Measurements from ENCODE around the gene MAP3K15. TPM values are rescaled to one million over a fixed set of nuclear protein-coding genes. Genes with fewer than 3 reads are reported as not detected.

Gene MAP3K15
- total RNA-seq, 4 donors from 2014 or later, result not detected

DNA sequence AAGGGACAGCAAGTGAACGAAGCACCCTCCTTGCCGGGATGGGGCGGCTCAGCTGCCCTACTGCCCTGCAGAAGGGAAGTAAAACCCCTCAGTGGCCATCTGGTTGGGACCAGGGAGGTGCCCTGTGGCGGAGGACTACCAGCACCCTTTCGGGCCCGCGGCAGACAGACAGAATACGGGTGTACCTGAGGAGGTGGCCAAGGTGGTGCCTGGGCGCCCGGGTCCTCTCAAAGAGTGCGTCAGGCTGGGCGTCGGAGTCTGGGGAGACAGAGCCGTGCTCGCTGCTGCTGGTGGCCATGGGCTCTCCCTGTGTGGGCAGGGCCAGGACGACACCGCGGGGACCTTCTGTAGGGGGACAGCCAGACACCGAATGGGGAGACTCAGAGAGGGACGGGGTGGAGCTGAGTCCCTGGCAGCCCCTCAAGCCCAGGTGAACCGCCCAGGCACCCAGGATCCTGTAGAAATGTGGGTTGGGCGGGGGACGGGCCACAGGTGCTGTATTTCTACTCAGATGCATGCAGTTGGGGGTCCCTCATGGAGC lies 141.9 kb downstream of the MAP3K15 start:
- Histone ChIP-seq H3K4me1 (peaks cover 0 to 10% (median 0%) of the 10 kb centered on the region in 3 donors), H3K36me3 (no peaks in the 10 kb centered on the region), H3K4me3 (peak overlapping the region in 2 of 4 donors; percentile 34 to 61), H3K27me3 (no peaks in the 10 kb centered on the region), H3K9me3 (no peaks in the 10 kb centered on the region), H3K27ac (no peak overlapping the region)
- intact Hi-C loops (cut with DNase I), result no loop called here
- TF ChIP-seq POLR2A (IDR thresholded peaks at IDR 0.05) (no peak), CTCF (IDR thresholded peaks at IDR 0.05) (no peak)
- DNase-seq, result no peak
- 44 to 46% methylated on average over 9 to 15 of the region's 23 CpGs for WGBS, 2 donors

DNA sequence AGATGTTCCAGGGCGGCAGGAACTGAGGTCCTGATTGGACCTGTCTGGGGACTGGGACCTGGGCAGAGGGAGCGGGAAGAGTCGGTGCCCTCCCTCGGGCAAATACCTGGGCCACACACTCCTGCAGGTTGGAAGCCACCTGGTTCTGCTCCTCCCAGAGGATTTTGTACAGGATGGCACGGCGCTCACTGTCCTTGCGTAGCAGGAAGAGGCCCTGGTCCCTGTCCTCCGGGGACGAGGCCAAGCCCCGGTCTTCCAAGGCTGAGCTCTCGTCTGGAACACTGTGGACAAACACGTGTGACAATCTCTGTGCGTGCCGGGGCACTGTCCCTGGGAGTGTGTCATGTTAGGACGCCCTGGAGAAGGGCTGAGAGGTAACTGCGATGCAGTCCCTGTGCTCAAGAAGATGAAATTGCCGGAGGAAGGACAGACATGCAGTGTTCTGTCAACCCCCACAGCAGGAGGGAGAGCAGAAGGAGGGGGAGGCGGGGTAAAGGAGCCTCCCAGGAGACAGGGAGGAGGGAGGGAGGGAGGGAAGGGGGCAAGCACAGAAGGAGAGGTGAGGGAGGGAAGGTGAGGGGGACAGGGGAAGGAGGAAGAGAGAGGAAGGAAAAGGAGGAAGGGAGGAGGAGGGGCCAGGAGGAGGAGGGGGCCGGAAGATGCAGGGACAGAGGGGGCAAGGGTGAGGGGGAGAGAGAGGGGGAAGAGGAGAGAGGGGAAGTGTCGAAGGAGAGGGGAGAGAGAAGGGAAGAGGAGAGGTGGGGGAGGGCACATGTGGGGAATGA lies 142.6 kb downstream of the MAP3K15 start:
- H3K9me3 ChIP-seq, result no peaks in the 10 kb centered on the region
- no peaks in the 10 kb centered on the region for H3K27me3 ChIP-seq
- no peak for DNase-seq
- intact Hi-C loops (cut with DNase I), result no loop called here
- H3K36me3 ChIP-seq, result no peaks in the 10 kb centered on the region
- 6 to 23% methylated on average over 2 to 6 of the region's 20 CpGs for WGBS, 2 donors
- H3K4me3 ChIP-seq, result peak overlapping the region; percentile 13 to 61 (median 34)
- no peak for TF ChIP-seq POLR2A (IDR thresholded peaks at IDR 0.05)
- no peak for TF ChIP-seq CTCF (IDR thresholded peaks at IDR 0.05)
- H3K27ac ChIP-seq, result no peak overlapping the region
- peaks cover 0 to 10% (median 0%) of the 10 kb centered on the region in 3 donors for H3K4me1 ChIP-seq

DNA sequence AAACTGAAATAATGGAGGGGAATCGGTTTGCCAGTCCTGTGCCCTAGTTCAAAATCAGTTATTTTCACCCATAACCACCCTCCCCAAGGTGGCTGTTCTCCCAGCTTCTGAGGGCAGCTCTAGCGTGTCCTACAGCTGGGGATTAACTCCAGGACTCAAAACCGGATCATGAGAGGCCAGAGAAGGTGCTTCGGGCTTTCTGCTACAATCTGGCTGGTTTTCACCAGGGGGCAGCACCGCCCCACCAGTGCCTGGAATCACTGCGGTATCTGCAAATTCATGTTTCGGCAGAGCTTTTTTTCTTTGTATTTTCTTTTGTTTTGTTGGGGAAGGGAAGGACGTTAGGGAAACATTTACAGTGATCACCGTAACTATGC lies 143.2 kb downstream of the MAP3K15 start:
- Histone ChIP-seq H3K9me3 (no peaks in the 10 kb centered on the region), H3K36me3 (no peaks in the 10 kb centered on the region), H3K4me1 (peaks cover 0 to 10% (median 0%) of the 10 kb centered on the region in 3 donors), H3K27me3 (no peaks in the 10 kb centered on the region), H3K27ac (no peak overlapping the region), H3K4me3 (peak overlapping the region; percentile 13 to 61 (median 34))
- 4 to 20% methylated on average over 4 to 7 of the region's 9 CpGs for WGBS, 2 donors
- intact Hi-C loops (cut with DNase I), result no loop called here
- no peak for DNase-seq
- TF ChIP-seq CTCF (IDR thresholded peaks at IDR 0.05) (peak in 5 of 6 experiments; percentile 42 to 59 (median 55)), POLR2A (IDR thresholded peaks at IDR 0.05) (no peak)

DNA sequence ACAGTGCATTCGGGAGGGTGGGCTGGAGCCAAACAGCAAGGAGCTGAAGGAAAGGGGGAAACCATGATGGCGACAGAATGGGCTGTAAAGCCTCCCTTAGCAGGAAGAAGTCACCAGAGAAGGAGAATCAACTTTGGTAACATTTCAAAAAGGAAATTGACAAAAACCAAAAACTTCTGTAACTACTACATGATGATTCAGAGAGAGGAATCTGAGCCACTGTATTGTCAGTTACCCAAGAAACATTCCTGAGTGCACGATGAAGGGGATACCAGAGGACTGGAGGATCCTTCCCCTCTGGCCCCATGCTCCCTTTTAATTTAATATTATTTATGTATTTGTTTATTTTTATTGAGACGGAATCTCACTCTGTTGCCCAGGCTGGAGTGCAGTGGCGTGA lies 145.2 kb downstream of the MAP3K15 start:
- no peak for TF ChIP-seq POLR2A (IDR thresholded peaks at IDR 0.05)
- TF ChIP-seq CTCF (IDR thresholded peaks at IDR 0.05), result no peak
- no peak for DNase-seq
- Histone ChIP-seq H3K27me3 (no peaks in the 10 kb centered on the region), H3K4me3 (no peak overlapping the region), H3K9me3 (no peaks in the 10 kb centered on the region), H3K27ac (no peak overlapping the region), H3K36me3 (no peaks in the 10 kb centered on the region), H3K4me1 (peaks cover 0 to 10% (median 0%) of the 10 kb centered on the region in 3 donors)
- intact Hi-C loops (cut with DNase I), result no loop called here
- WGBS, 2 donors, result 73 to 81% methylated on average over 5 of the region's 5 CpGs

DNA sequence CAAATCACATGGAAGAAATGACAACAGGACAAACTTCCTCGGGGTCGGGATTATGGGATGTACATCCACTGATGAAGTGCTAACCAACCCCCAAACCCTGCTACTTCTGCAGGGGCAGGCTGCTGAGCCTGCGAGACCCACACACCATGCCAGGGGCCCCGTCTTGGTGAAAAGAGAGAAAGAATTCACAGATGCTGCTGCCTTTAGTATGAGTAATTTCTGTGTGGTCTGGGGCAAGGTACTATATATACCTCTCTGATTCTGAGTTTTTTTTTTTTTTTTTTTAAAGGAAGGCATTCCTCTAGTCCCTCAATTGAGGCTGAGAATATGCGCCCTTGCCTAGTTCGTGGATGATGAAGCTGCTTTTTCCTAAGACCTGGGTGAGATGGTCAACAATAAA lies 146.7 kb downstream of the MAP3K15 start:
- H3K27ac ChIP-seq, result no peak overlapping the region
- no peak for DNase-seq
- intact Hi-C loops (cut with DNase I), result no loop called here
- TF ChIP-seq POLR2A (IDR thresholded peaks at IDR 0.05), result no peak
- TF ChIP-seq CTCF (IDR thresholded peaks at IDR 0.05), result no peak
- peaks cover 0 to 9% (median 3%) of the 10 kb centered on the region in 3 donors for H3K36me3 ChIP-seq
- 79 to 100% methylated on average over 4 to 6 of the region's 6 CpGs for WGBS, 2 donors
- peaks cover 0 to 10% (median 0%) of the 10 kb centered on the region in 3 donors for H3K4me1 ChIP-seq
- no peak overlapping the region for H3K4me3 ChIP-seq
- H3K27me3 ChIP-seq, result no peaks in the 10 kb centered on the region
- H3K9me3 ChIP-seq, result no peaks in the 10 kb centered on the region

Measured in esophagus squamous epithelium (tissue), 5 donors.